ENCODE results near the gene POTEG.
"Not testable (repeated sequence)": the region's sequence is repeated elsewhere in the genome, so short reads cannot be mapped to it uniquely, and the experiment has no call there.

The POTEG gene

DNA sequence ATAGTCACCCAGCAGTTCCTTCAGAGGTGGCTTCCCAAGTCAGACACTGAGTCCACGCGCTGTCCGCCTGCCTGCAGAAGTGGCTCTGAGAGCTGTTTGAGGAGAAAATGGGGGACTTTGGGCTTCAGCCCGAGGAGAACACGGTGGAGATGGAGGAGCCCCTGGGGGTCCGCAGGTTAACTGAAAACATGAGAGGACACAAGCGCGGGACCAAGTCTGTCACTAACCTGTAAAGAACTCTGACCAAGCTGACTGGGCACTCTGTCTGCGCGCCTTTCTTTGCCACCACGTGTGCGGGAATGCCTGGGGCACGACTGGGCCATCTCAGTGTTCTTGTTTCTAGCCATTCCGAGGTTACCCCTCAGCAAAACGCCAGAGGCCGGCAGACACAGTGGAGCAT is 62.4 kb downstream of the POTEG start:
- not testable (repeated sequence) for H3K27ac ChIP-seq (ENCODE audit: low read depth, low read length); H3K18ac ChIP-seq (ENCODE audit: low read length); H2AK5ac ChIP-seq (ENCODE audit: low read length); H3K79me1 ChIP-seq (ENCODE audit: low read length); H3K79me2 ChIP-seq (ENCODE audit: control insufficient read depth, insufficient read depth, low read length, poor library complexity); H2AFZ ChIP-seq (ENCODE audit: insufficient read depth, low read length, poor library complexity); H2BK120ac ChIP-seq (ENCODE audit: insufficient read depth, low read length, poor library complexity); H3K14ac ChIP-seq (ENCODE audit: low read length); H3K27me3 ChIP-seq (ENCODE audit: insufficient read depth, low read length); H3K36me3 ChIP-seq (ENCODE audit: control insufficient read depth in 1 of 2, insufficient read depth in 2 of 2, low read length in 2 of 2); H2BK12ac ChIP-seq (ENCODE audit: low read length); H3K23ac ChIP-seq (ENCODE audit: low read length); H3K4ac ChIP-seq (ENCODE audit: low read depth, low read length); H2BK5ac ChIP-seq (ENCODE audit: low read depth, low read length, poor library complexity); H3K4me2 ChIP-seq (ENCODE audit: low read length); DNase-seq; H4K91ac ChIP-seq (ENCODE audit: low read depth, low read length); H4K8ac ChIP-seq (ENCODE audit: low read depth, low read length); H3K4me3 ChIP-seq (ENCODE audit: low read depth, low read length); H3K9me3 ChIP-seq (ENCODE audit: insufficient read depth, low read depth, low read length); H3K4me1 ChIP-seq (ENCODE audit: control insufficient read depth in 1 of 2, insufficient read depth in 2 of 2, low read length in 2 of 2); H3K9ac ChIP-seq (ENCODE audit: low read length); H4K12ac ChIP-seq (ENCODE audit: low read depth, low read length)
- WGBS (ENCODE audit: extremely low coverage, insufficient coverage, insufficient read length) = no CpG with 5 or more reads among the region's 16 CpGs

DNA sequence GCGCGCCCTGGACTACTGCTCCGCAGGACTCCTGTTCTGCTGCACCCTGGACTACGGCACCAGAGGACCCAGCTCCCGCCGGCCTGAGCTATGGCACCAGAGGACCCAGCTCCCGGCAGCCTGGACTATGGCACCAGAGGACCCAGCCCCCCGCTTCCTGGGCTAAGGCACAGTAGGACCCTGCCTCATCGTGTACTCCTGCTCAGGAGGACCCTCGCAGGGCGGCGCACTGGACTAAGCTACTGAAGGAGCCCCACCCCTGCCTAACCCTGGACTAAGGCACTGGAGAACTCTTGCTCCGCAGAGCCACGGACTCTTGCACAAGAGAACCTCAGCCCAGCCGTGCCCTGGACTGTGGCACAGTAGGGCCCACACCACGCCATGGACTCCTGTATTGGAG is 71.3 kb downstream of the POTEG start:
- DNase-seq; H3K23ac ChIP-seq (ENCODE audit: low read length); H3K36me3 ChIP-seq (ENCODE audit: control insufficient read depth in 1 of 2, insufficient read depth in 2 of 2, low read length in 2 of 2); H2AFZ ChIP-seq (ENCODE audit: insufficient read depth, low read length, poor library complexity); H3K9me3 ChIP-seq (ENCODE audit: insufficient read depth, low read depth, low read length); H3K79me1 ChIP-seq (ENCODE audit: low read length); H3K4ac ChIP-seq (ENCODE audit: low read depth, low read length); H3K79me2 ChIP-seq (ENCODE audit: control insufficient read depth, insufficient read depth, low read length, poor library complexity); H3K9ac ChIP-seq (ENCODE audit: low read length); H3K18ac ChIP-seq (ENCODE audit: low read length); H3K4me1 ChIP-seq (ENCODE audit: control insufficient read depth in 1 of 2, insufficient read depth in 2 of 2, low read length in 2 of 2); H2BK5ac ChIP-seq (ENCODE audit: low read depth, low read length, poor library complexity); H4K91ac ChIP-seq (ENCODE audit: low read depth, low read length); H2BK120ac ChIP-seq (ENCODE audit: insufficient read depth, low read length, poor library complexity); H3K14ac ChIP-seq (ENCODE audit: low read length); H2AK5ac ChIP-seq (ENCODE audit: low read length); H3K27ac ChIP-seq (ENCODE audit: low read depth, low read length); H2BK12ac ChIP-seq (ENCODE audit: low read length); H3K27me3 ChIP-seq (ENCODE audit: insufficient read depth, low read length); H3K4me3 ChIP-seq (ENCODE audit: low read depth, low read length); H3K4me2 ChIP-seq (ENCODE audit: low read length); H4K8ac ChIP-seq (ENCODE audit: low read depth, low read length); H4K12ac ChIP-seq (ENCODE audit: low read depth, low read length): not testable (repeated sequence)
- no CpG with 5 or more reads among the region's 16 CpGs for WGBS (ENCODE audit: extremely low coverage, insufficient coverage, insufficient read length)

DNA sequence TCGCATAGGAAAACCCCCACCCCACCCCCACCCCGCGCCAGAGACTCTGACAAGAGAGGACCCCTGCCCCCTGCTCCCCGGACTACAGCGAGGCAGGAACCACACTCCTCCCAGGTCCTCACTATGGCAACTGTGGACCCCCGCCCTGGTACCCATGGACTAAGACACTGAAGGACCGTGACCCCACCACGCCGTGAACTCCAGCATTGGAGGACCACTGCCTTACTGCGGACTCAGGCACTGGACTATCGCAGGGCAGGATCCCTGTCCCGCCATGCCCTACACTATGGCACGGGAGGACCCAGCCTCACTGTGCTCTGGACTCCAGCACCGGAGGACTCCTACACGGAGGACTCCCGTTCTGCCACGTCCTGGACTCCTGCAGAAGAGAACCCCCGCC is 71.8 kb downstream of the POTEG start:
- H3K79me2 ChIP-seq (ENCODE audit: control insufficient read depth, insufficient read depth, low read length, poor library complexity); H3K36me3 ChIP-seq (ENCODE audit: control insufficient read depth in 1 of 2, insufficient read depth in 2 of 2, low read length in 2 of 2): not testable (repeated sequence)
- WGBS (ENCODE audit: extremely low coverage, insufficient coverage, insufficient read length) = no CpG with 5 or more reads among the region's 18 CpGs

DNA sequence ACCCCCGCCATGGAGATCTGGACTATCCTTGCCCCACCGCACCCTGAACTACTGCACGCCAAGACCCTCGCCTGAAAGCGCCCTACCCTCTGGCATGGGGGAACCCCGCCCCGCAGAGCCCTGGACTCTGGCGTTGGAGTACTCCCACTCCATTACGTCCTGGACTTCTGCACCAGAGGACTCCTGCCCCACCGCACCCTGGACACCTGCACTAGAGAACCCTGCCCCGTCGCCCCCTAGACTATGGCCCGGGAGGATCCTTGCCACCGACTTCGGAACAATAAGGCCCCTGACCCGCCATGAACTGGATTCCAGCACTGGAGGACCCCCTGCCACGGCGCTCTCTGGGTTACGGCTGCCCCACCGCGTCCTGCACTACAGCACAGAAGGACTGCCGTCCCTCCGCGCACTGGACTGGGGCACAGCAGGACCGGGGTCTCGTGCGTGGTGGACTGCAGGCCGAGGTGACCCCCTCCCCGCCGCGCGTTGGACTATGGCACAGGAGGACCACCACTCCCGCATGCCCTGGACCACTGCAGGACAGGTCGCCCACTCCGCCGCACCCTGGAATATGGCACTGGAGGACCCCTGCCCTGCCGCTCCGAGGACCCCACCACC is 72.4 kb downstream of the POTEG start:
- not testable (repeated sequence) for H3K79me2 ChIP-seq (ENCODE audit: control insufficient read depth, insufficient read depth, low read length, poor library complexity); H2AK5ac ChIP-seq (ENCODE audit: low read length); H3K4ac ChIP-seq (ENCODE audit: low read depth, low read length); H3K18ac ChIP-seq (ENCODE audit: low read length); H3K79me1 ChIP-seq (ENCODE audit: low read length); H3K23ac ChIP-seq (ENCODE audit: low read length); H3K4me3 ChIP-seq (ENCODE audit: low read depth, low read length); H2BK5ac ChIP-seq (ENCODE audit: low read depth, low read length, poor library complexity); H3K27ac ChIP-seq (ENCODE audit: low read depth, low read length); H2BK12ac ChIP-seq (ENCODE audit: low read length); H2AFZ ChIP-seq (ENCODE audit: insufficient read depth, low read length, poor library complexity); H3K4me2 ChIP-seq (ENCODE audit: low read length); H3K14ac ChIP-seq (ENCODE audit: low read length); H3K4me1 ChIP-seq (ENCODE audit: control insufficient read depth in 1 of 2, insufficient read depth in 2 of 2, low read length in 2 of 2); H4K91ac ChIP-seq (ENCODE audit: low read depth, low read length); H4K8ac ChIP-seq (ENCODE audit: low read depth, low read length); H3K9me3 ChIP-seq (ENCODE audit: insufficient read depth, low read depth, low read length); DNase-seq; H3K27me3 ChIP-seq (ENCODE audit: insufficient read depth, low read length); H3K9ac ChIP-seq (ENCODE audit: low read length); H4K12ac ChIP-seq (ENCODE audit: low read depth, low read length); H3K36me3 ChIP-seq (ENCODE audit: control insufficient read depth in 1 of 2, insufficient read depth in 2 of 2, low read length in 2 of 2); H2BK120ac ChIP-seq (ENCODE audit: insufficient read depth, low read length, poor library complexity)
- no CpG with 5 or more reads among the region's 38 CpGs for WGBS (ENCODE audit: extremely low coverage, insufficient coverage, insufficient read length)

More for the DNA sequence above, 71.8 kb downstream of the POTEG start:
- not testable (repeated sequence) for H3K4me3 ChIP-seq (ENCODE audit: low read depth, low read length); H3K4ac ChIP-seq (ENCODE audit: low read depth, low read length); H2BK12ac ChIP-seq (ENCODE audit: low read length); H3K27me3 ChIP-seq (ENCODE audit: insufficient read depth, low read length); H3K14ac ChIP-seq (ENCODE audit: low read length); H2BK120ac ChIP-seq (ENCODE audit: insufficient read depth, low read length, poor library complexity); H3K18ac ChIP-seq (ENCODE audit: low read length); H4K12ac ChIP-seq (ENCODE audit: low read depth, low read length); H3K9ac ChIP-seq (ENCODE audit: low read length); H3K79me1 ChIP-seq (ENCODE audit: low read length); H2AFZ ChIP-seq (ENCODE audit: insufficient read depth, low read length, poor library complexity); H4K91ac ChIP-seq (ENCODE audit: low read depth, low read length); DNase-seq; H3K9me3 ChIP-seq (ENCODE audit: insufficient read depth, low read depth, low read length); H2BK5ac ChIP-seq (ENCODE audit: low read depth, low read length, poor library complexity); H3K23ac ChIP-seq (ENCODE audit: low read length); H3K27ac ChIP-seq (ENCODE audit: low read depth, low read length); H3K4me2 ChIP-seq (ENCODE audit: low read length); H2AK5ac ChIP-seq (ENCODE audit: low read length); H4K8ac ChIP-seq (ENCODE audit: low read depth, low read length); H3K4me1 ChIP-seq (ENCODE audit: control insufficient read depth in 1 of 2, insufficient read depth in 2 of 2, low read length in 2 of 2)
